Hepatocyte (in vitro differentiated cells): ENCODE measurements around the gene TMEM38A. TPM values are rescaled to one million over a fixed set of nuclear protein-coding genes. Genes with fewer than 3 reads are reported as not detected.

Experiments used
- DNase-seq: peaks from one replicate; pipeline ENCODE4 v3.0.0-alpha.2; 2016; ENCODE audit warnings: low spot score
- H2AFZ ChIP-seq: fragments of 200-600 bp; sonication (generic); 2 replicates; pipeline ENCODE4 v1.6.0; 2016; ENCODE audit warnings: antibody characterized with exemption, mild to moderate bottlenecking
- H3K27ac ChIP-seq: fragments of 200-600 bp; sonication (generic); 2 replicates; pipeline ENCODE4 v1.5.1; 2016; ENCODE audit warnings: mild to moderate bottlenecking
- H3K27me3 ChIP-seq: fragments of 200-600 bp; sonication (generic); 2 replicates; pipeline ENCODE4 v1.6.1; 2016
- H3K36me3 ChIP-seq: fragments of 200-600 bp; sonication (generic); replicated peaks from 2 replicates; pipeline ENCODE4 v1.5.1; 2016; ENCODE audit warnings: low read depth; ENCODE audit not compliant: insufficient read depth
- H3K4me1 ChIP-seq: fragments of 200-600 bp; sonication (generic); 2 replicates; pipeline ENCODE4 v1.5.1; 2016; ENCODE audit warnings: mild to moderate bottlenecking, moderate library complexity; ENCODE audit not compliant: insufficient read depth
- H3K4me2 ChIP-seq: fragments of 200-600 bp; sonication (generic); 2 replicates; pipeline ENCODE4 v1.6.0; 2016
- H3K4me3 ChIP-seq: fragments of 200-600 bp; sonication (generic); 2 replicates; pipeline ENCODE4 v1.5.1; 2016; ENCODE audit warnings: mild to moderate bottlenecking
- H3K79me2 ChIP-seq: fragments of 200-600 bp; sonication (generic); 2 replicates; pipeline ENCODE4 v1.6.0; 2017; ENCODE audit warnings: mild to moderate bottlenecking
- H3K9me2 ChIP-seq: fragments of 200-600 bp; sonication (generic); replicated peaks from 2 replicates; pipeline ENCODE4 v1.6.0; 2017; ENCODE audit warnings: mild to moderate bottlenecking; ENCODE audit not compliant: insufficient read depth
- H3K9me3 ChIP-seq: fragments of 200-600 bp; sonication (generic); 2 replicates; pipeline ENCODE4 v1.5.1; 2016; ENCODE audit warnings: low read depth, mild to moderate bottlenecking
- H4K20me1 ChIP-seq: fragments of 200-600 bp; sonication (generic); 2 replicates; pipeline ENCODE4 v1.6.0; 2016; ENCODE audit warnings: mild to moderate bottlenecking; ENCODE audit not compliant: insufficient read depth, poor library complexity, severe bottlenecking
- EZH2 ChIP-seq: fragments of 200-600 bp; sonication (generic); IDR thresholded peaks from 2 replicates; pipeline ENCODE4 v1.6.1; 2016; ENCODE audit warnings: antibody characterized with exemption, mild to moderate bottlenecking, borderline replicate concordance
- EZH2phosphoT487 ChIP-seq: fragments of 200-600 bp; sonication (generic); IDR thresholded peaks from one replicate; pipeline ENCODE4 v1.6.1; 2018; ENCODE audit warnings: antibody characterized with exemption, mild to moderate bottlenecking, low read depth, moderate library complexity; ENCODE audit not compliant: unreplicated experiment, severe bottlenecking
- WGBS: methylation state at CpG from one replicate; pipeline ENCODE4 v1.1.6; 2016; ENCODE audit warnings: low lambda C conversion rate; ENCODE audit errors: missing lambda C conversion rate; 5-methylcytosine and 5-hydroxymethylcytosine counted together
- polyA plus RNA-seq: library from polyadenylated mRNA; unstranded; fragments of >200 nt; fragmentation: Nextera tagmentation; extraction: Ambion mirVana; gene quantifications from 2 replicates; pipeline ENCODE4 v1.2.1, GENCODE V29; 2016
- total RNA-seq: library from RNA; depleted of rRNA; stranded (reverse); fragments of >200 nt; gene quantifications from 2 replicates; pipeline ENCODE4 v1.2.3, GENCODE V29; 2014
- TF ChIP-seq, protein P1 (sequence below): fragments of 200-600 bp; sonication (generic); IDR thresholded peaks from 2 replicates; pipeline ENCODE4 v1.5.1; 2016; ENCODE audit warnings: antibody characterized with exemption, mild to moderate bottlenecking; ENCODE audit not compliant: poor library complexity

TMEM38A gene, protein sequence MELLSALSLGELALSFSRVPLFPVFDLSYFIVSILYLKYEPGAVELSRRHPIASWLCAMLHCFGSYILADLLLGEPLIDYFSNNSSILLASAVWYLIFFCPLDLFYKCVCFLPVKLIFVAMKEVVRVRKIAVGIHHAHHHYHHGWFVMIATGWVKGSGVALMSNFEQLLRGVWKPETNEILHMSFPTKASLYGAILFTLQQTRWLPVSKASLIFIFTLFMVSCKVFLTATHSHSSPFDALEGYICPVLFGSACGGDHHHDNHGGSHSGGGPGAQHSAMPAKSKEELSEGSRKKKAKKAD
- total RNA-seq (10.2 and 10.6 TPM in 2 replicates), polyA plus RNA-seq (9.3 and 10.9 TPM in 2 replicates)

- DNase-seq: peak; percentile 77
These were observed at the start of gene TMEM38A for GRCh38 chr19:16660763-16661479. TSS of gene TMEM38A (plus strand) at chr19:16661139. CDS start at chr19:16661218, 79 bp downstream.

GRCh38 chr19:16612636-16613035 lies 48.3 kb upstream of the TMEM38A start:
- H3K27me3 ChIP-seq: no peaks in the 10 kb centered on the region
- no peak overlapping the region for H2AFZ ChIP-seq
- no peak overlapping the region for H3K4me3 ChIP-seq
- TF ChIP-seq EZH2phosphoT487 (no peak), EZH2 (no peak)
- TF ChIP-seq, protein P1, sequence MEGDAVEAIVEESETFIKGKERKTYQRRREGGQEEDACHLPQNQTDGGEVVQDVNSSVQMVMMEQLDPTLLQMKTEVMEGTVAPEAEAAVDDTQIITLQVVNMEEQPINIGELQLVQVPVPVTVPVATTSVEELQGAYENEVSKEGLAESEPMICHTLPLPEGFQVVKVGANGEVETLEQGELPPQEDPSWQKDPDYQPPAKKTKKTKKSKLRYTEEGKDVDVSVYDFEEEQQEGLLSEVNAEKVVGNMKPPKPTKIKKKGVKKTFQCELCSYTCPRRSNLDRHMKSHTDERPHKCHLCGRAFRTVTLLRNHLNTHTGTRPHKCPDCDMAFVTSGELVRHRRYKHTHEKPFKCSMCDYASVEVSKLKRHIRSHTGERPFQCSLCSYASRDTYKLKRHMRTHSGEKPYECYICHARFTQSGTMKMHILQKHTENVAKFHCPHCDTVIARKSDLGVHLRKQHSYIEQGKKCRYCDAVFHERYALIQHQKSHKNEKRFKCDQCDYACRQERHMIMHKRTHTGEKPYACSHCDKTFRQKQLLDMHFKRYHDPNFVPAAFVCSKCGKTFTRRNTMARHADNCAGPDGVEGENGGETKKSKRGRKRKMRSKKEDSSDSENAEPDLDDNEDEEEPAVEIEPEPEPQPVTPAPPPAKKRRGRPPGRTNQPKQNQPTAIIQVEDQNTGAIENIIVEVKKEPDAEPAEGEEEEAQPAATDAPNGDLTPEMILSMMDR: no peak
- H3K36me3 ChIP-seq: no peaks in the 10 kb centered on the region
- H3K4me2 ChIP-seq: no peak overlapping the region
- H3K9me2 ChIP-seq: no peaks in the 10 kb centered on the region
- H4K20me1 ChIP-seq: peaks cover 83% of the 10 kb centered on the region
- 76% methylated on average over 3 of the region's 3 CpGs for WGBS
- no peak overlapping the region for H3K27ac ChIP-seq
- H3K9me3 ChIP-seq: no peaks in the 10 kb centered on the region
- DNase-seq: no peak
- peaks cover 96% of the 10 kb centered on the region for H3K79me2 ChIP-seq
- H3K4me1 ChIP-seq: no peaks in the 10 kb centered on the region

More at GRCh38 chr19:16660763-16661479, at the start of gene TMEM38A:
- Histone ChIP-seq H3K79me2 (peaks cover 42% of the 10 kb centered on the region), H4K20me1 (peaks cover 26% of the 10 kb centered on the region), H3K27me3 (no peaks in the 10 kb centered on the region), H3K9me3 (no peaks in the 10 kb centered on the region), H2AFZ (peak within 1 kb of the TSS; percentile 92), H3K4me1 (peaks cover 10% of the 10 kb centered on the region), H3K4me3 (peak within 1 kb of the TSS; percentile 80), H3K36me3 (no peaks in the 10 kb centered on the region), H3K27ac (peak within 1 kb of the TSS; percentile 94), H3K9me2 (no peaks in the 10 kb centered on the region), H3K4me2 (peak within 1 kb of the TSS; percentile 89)
- WGBS: 3% methylated on average over 24 of the region's 76 CpGs
- TF ChIP-seq EZH2: no peak
- TF ChIP-seq, protein P1: no peak
- no peak for TF ChIP-seq EZH2phosphoT487

- Histone ChIP-seq H3K4me3 (no peak overlapping the region), H3K4me1 (no peaks in the 10 kb centered on the region), H2AFZ (no peak overlapping the region), H3K4me2 (no peak overlapping the region), H3K27me3 (no peaks in the 10 kb centered on the region), H3K36me3 (no peaks in the 10 kb centered on the region), H3K27ac (no peak overlapping the region), H4K20me1 (peaks cover 84% of the 10 kb centered on the region), H3K79me2 (peaks cover 99% of the 10 kb centered on the region), H3K9me3 (no peaks in the 10 kb centered on the region), H3K9me2 (no peaks in the 10 kb centered on the region)
- no peak for DNase-seq
- 95% methylated on average over 2 of the region's 2 CpGs for WGBS
- TF ChIP-seq EZH2phosphoT487 (no peak), EZH2 (no peak)
- TF ChIP-seq, protein P1: no peak
These were observed 47.1 kb upstream of the TMEM38A start for GRCh38 chr19:16613841-16614240.
